AG04450 (cell line): Measurements from ENCODE around the gene F2R. TPM values are rescaled to one million over a fixed set of nuclear protein-coding genes. Genes with fewer than 3 reads are reported as not detected.

Experiments used
- CTCF ChIA-PET: fragments of 300-600, 350-600 bp; formaldehyde crosslinking; extraction: SDS; loops from one replicate; lab custom pipeline; 2022; ENCODE audit warnings: antibody characterized with exemption, inconsistent platforms; lab: Charles Lee
- POLR2A ChIA-PET: fragments of 350-600 bp; formaldehyde crosslinking; extraction: SDS; loops from one replicate; lab custom pipeline; 2021; ENCODE audit warnings: antibody characterized with exemption, inconsistent platforms; lab: Yijun Ruan, JAX
- DNase-seq: peaks from one replicate; pipeline ENCODE4 v3.0.0-alpha.2; 2011; ENCODE audit warnings: low read depth, low spot score
- H3K27ac ChIP-seq: one replicate; pipeline ENCODE4 v1.5.1; 2012; ENCODE audit warnings: low read depth, low read length, control low read depth
- H3K27me3 ChIP-seq: one replicate; pipeline ENCODE4 v1.6.0; 2012; ENCODE audit warnings: low read length; ENCODE audit not compliant: control insufficient read depth, insufficient read depth
- H3K4me3 ChIP-seq: 2 replicates; pipeline ENCODE4 v1.5.1; 2011; ENCODE audit warnings: mild to moderate bottlenecking, low read depth, low read length, control low read depth
- H3K9me3 ChIP-seq: 2 replicates; pipeline ENCODE4 v1.5.1; 2012; ENCODE audit warnings: low read length; ENCODE audit not compliant: control insufficient read depth, insufficient read depth
- polyA plus RNA-seq: library from polyadenylated mRNA; depleted of rRNA; stranded (reverse); fragments of >200 nt; gene quantifications from 2 replicates; pipeline ENCODE4 v1.2.3, GENCODE V29; 2011
- TF ChIP-seq, protein P1 (sequence below): IDR thresholded peaks from 2 replicates; pipeline ENCODE4 v1.5.1; 2011; ENCODE audit warnings: low read depth, low read length, control low read depth, inconsistent platforms

Gene F2R
- polyA plus RNA-seq, 1 experiment: 324 TPM

GRCh38 chr5:76704131-76704663, 11.7 kb upstream of the F2R start:
- H3K27me3 ChIP-seq: no peaks in the 10 kb centered on the region
- H3K4me3 ChIP-seq: no peak overlapping the region
- CTCF ChIA-PET: interaction anchor here (2.4 kb wide), 1 partner anchor 10 kb away, joined by 11 read pairs; no protein-coding TSS in a partner anchor
- POLR2A ChIA-PET: interaction anchor here (0.9 kb wide), 1 partner anchor 102 kb away, joined by 4 read pairs; no protein-coding TSS in a partner anchor
- TF ChIP-seq, protein P1, sequence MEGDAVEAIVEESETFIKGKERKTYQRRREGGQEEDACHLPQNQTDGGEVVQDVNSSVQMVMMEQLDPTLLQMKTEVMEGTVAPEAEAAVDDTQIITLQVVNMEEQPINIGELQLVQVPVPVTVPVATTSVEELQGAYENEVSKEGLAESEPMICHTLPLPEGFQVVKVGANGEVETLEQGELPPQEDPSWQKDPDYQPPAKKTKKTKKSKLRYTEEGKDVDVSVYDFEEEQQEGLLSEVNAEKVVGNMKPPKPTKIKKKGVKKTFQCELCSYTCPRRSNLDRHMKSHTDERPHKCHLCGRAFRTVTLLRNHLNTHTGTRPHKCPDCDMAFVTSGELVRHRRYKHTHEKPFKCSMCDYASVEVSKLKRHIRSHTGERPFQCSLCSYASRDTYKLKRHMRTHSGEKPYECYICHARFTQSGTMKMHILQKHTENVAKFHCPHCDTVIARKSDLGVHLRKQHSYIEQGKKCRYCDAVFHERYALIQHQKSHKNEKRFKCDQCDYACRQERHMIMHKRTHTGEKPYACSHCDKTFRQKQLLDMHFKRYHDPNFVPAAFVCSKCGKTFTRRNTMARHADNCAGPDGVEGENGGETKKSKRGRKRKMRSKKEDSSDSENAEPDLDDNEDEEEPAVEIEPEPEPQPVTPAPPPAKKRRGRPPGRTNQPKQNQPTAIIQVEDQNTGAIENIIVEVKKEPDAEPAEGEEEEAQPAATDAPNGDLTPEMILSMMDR: no peak
- DNase-seq: no peak
- no peak overlapping the region for H3K27ac ChIP-seq
- H3K9me3 ChIP-seq: no peaks in the 10 kb centered on the region

- no peak for DNase-seq
- TF ChIP-seq, protein P1: no peak
- no peaks in the 10 kb centered on the region for H3K27me3 ChIP-seq
- H3K27ac ChIP-seq: no peak overlapping the region
- ChIA-PET CTCF (interaction anchor here (0.7 to 2.4 kb wide), 3 partner anchors 9 to 69 kb away, joined by 3 to 11 read pairs (median 5); no protein-coding TSS in a partner anchor), POLR2A (no interaction called here)
- no peaks in the 10 kb centered on the region for H3K9me3 ChIP-seq
- no peak overlapping the region for H3K4me3 ChIP-seq
Observed at GRCh38 chr5:76705574-76705973, 10.4 kb upstream of the F2R start.

DNA sequence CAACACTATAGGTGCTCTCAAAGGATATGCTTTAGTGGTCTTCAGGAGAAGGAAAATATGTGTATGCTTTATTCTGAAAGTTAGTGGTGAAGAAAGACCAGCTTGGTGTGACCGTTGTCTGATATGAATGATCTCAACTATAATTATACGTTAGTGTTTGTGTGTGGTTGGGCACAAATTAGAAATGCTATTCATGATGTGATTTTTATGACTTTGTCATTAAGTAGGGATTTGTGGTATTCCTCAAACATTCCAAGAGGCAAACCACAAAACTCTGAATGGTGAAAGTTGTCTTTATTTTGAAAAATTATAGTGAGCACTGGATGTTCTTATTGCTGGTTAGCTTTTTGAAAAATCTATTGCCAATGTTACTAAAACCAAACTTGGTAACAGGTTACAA, 6.2 kb upstream of the F2R start:
- DNase-seq: no peak
- Histone ChIP-seq H3K27ac (no peak overlapping the region), H3K27me3 (no peaks in the 10 kb centered on the region), H3K9me3 (peaks cover 3% of the 10 kb centered on the region; the same call in 1 of the 2 replicates), H3K4me3 (no peak overlapping the region)
- ChIA-PET CTCF (interaction anchor here (1.3 kb wide), 1 partner anchor 15 kb away, joined by 3 read pairs; no protein-coding TSS in a partner anchor), POLR2A (interaction anchor here (0.7 to 2.3 kb wide), 3 partner anchors 20 to 81 kb away, joined by 3 to 8 read pairs (median 4); no protein-coding TSS in a partner anchor)
- TF ChIP-seq, protein P1: no peak

DNA sequence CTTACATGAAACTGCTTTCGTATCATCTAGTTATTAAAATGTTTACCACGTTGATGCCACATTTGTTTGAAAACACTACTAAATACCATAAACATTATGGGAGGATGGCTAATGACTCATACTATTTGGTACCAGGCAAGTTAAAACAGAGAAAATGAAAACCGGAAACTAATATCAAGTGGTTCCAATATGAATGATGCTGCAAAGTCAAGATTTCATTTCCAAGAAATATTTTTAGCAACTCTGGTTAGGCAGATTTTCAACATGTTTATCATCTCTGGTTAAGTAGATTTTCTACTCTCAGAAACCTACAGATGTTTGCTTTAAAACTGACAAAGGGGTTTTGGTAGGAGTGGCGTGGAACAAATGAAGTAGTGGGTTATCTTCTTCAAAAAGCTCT, 4.9 kb upstream of the F2R start:
- H3K9me3 ChIP-seq: peaks cover 7% of the 10 kb centered on the region; the same call in 1 of the 2 replicates
- POLR2A ChIA-PET: interaction anchor here (2.3 kb wide), 1 partner anchor 21 kb away, joined by 8 read pairs; no protein-coding TSS in a partner anchor
- DNase-seq: no peak

More for the DNA sequence above, 4.9 kb upstream of the F2R start:
- TF ChIP-seq, protein P1: no peak
- H3K4me3 ChIP-seq: no peak overlapping the region
- CTCF ChIA-PET: no interaction called here
- H3K27me3 ChIP-seq: no peaks in the 10 kb centered on the region
- H3K27ac ChIP-seq: peak overlapping the region; percentile 32
